Activated CD4-positive, alpha-beta T cell treated with anti-CD3 and anti-CD28 coated beads, Interleukin-2, amount 50 U/mL, for 1 hour (primary cell): Measurements from ENCODE around the gene DIS3L2.
"Not testable (repeated sequence)": the region's sequence is repeated elsewhere in the genome, so short reads cannot be mapped to it uniquely, and the experiment has no call there.

Experiments used
- DNase-seq: peaks from one replicate; pipeline ENCODE4 v3.0.0-alpha.2; 2020

The DIS3L2 gene

GRCh38 chr2:231928901-231929725 is 32.4 kb upstream of the DIS3L2 start:
- DNase-seq: no peak

- no peak for DNase-seq
These were observed 31.4 kb upstream of the DIS3L2 start for GRCh38 chr2:231929961-231930592.

- DNase-seq: no peak
These were observed 30.8 kb upstream of the DIS3L2 start for GRCh38 chr2:231930593-231931281.

GRCh38 chr2:231931481-231931915 is 30.0 kb upstream of the DIS3L2 start:
- DNase-seq: no peak

- no peak for DNase-seq
These were observed 28.9 kb upstream of the DIS3L2 start for GRCh38 chr2:231932711-231932970.

GRCh38 chr2:231932985-231933915 is 28.3 kb upstream of the DIS3L2 start:
- DNase-seq: no peak

GRCh38 chr2:231933916-231934401 is 27.6 kb upstream of the DIS3L2 start:
- DNase-seq: no peak

GRCh38 chr2:231934441-231935206 is 26.9 kb upstream of the DIS3L2 start:
- DNase-seq: no peak

GRCh38 chr2:231935207-231935524 is 26.3 kb upstream of the DIS3L2 start:
- DNase-seq: no peak

GRCh38 chr2:231935815-231936214 is 25.7 kb upstream of the DIS3L2 start:
- DNase-seq: no peak

- DNase-seq: no peak
These were observed 25.0 kb upstream of the DIS3L2 start for GRCh38 chr2:231936491-231936890.

- DNase-seq: no peak
These were observed 24.5 kb upstream of the DIS3L2 start for GRCh38 chr2:231937057-231937456.

GRCh38 chr2:231939022-231939421 is 22.5 kb upstream of the DIS3L2 start:
- DNase-seq: no peak

GRCh38 chr2:231940795-231941194 is 20.7 kb upstream of the DIS3L2 start:
- DNase-seq: no peak

- no peak for DNase-seq
These were observed 19.8 kb upstream of the DIS3L2 start for GRCh38 chr2:231941673-231942072.

- DNase-seq: no peak
These were observed 19.3 kb upstream of the DIS3L2 start for GRCh38 chr2:231942180-231942579.

GRCh38 chr2:231946241-231946814 is 15.2 kb upstream of the DIS3L2 start:
- DNase-seq: no peak

GRCh38 chr2:231947112-231947511 is 14.4 kb upstream of the DIS3L2 start:
- not testable (repeated sequence) for DNase-seq

GRCh38 chr2:231947694-231948093 is 13.8 kb upstream of the DIS3L2 start:
- DNase-seq: no peak

GRCh38 chr2:231951452-231952035 is 10.0 kb upstream of the DIS3L2 start:
- no peak for DNase-seq

- DNase-seq: no peak
These were observed 5.6 kb upstream of the DIS3L2 start for GRCh38 chr2:231955758-231956472.
